GM21390 (cell line): Measurements from ENCODE around the gene HEBP1.

Experiments used
- ATAC-seq: cut with Tn5 transposase; IDR thresholded peaks from one replicate; pipeline ENCODE4 v1.9.1; 2021; ENCODE audit not compliant: unreplicated experiment

The HEBP1 gene

DNA sequence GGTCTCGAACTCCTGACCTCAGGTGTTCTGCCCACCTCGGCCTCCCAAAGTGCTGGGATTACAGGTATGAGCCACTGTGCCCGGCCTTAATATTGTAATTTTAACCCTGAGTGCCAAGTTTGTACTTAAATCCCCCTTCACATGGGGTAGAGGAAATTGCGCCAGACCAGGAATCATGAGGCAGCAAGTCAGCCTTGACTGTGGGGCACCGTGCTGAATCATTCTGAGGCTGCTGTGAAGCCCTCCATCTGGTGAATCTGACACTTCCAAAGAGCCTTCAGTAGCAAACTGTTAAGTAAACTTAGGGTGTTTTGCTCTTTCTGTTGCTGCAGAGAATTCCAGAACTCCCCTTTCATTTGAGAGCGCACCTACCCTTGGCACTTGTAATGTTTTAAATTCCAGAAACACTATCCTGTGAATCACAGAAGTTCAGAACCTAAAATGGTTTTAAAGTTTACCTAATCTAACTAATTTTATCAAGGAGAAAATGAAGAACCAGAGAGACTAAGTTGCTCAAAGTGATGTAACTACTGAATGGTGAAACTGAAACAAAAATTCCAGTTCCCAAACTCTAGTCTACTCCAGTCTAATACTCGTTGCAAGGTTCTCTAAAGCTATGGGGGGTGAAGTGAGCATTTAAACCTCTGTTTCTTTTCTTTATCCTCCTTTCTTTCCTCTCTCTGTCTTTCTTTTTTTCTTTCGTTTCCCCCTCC lies 7.5 kb downstream of the HEBP1 start:
- ATAC-seq: no peak

DNA sequence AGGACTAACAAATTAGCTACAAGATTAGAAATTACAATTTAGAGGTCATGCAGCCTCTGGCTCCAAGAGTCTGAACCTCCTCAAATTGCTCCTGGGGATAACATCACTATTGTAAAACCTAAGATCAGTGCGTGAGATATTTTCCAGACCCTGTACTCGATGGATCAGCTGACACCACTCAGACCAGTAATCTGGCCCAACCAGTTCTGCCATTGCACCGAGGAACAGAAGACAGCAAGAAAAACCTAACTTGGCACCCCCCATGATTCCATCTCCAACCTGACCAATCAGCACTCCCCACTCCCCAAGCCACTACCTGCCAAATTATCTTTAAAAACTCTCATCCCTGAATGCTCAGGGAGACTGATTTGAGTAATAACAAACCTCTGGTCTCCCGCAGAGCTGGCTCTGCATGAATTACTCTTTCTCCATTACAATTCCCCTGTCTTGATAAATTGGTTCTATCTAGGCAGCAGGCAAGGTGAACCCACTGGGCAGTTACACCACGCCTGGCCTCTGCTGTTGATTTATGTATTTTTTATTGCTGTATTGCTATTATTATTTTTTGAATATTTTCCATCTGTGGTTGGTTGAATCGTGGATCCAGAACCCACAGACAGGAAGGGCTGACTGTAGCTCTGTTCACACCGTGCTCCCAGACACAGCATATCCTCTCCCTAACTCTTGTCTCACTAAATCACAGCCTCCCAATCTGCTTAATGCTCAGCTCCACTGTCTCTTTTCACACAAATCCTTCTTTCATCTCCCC lies 9.2 kb downstream of the HEBP1 start:
- ATAC-seq: no peak

- no peak for ATAC-seq
Measured at GRCh38 chr12:12987421-12987820, 12.6 kb downstream of the HEBP1 start.

DNA sequence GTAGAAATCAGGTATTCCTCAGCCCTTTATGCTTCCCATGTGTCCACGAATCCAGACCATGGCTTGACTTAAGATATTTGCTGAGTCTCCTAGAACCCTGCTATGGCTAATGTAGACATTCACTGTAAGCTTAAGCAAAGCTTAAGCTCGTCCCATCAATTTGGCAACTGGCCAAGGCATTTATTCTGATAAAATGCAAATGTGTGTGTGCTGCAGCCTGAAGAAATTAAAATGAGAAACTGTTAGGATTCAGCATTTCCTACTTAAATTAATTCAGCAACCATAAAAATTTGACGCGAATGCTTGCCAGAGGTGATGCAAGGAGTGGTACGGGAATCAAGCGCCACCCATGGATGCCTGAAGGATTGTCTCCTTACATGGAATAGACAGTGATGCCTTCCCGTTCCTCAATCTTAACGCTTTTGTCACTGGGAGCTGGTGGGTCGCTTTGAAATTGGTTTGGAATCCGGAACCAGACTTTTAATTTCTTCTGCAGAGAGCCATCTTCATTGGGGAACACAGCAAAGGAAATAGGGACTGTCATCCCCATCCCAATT lies 13.2 kb downstream of the HEBP1 start:
- ATAC-seq: no peak

- no peak for ATAC-seq
Measured at GRCh38 chr12:12985817-12986408, 14.2 kb downstream of the HEBP1 start.

GRCh38 chr12:12984149-12984548 lies 15.9 kb downstream of the HEBP1 start:
- ATAC-seq: no peak

DNA sequence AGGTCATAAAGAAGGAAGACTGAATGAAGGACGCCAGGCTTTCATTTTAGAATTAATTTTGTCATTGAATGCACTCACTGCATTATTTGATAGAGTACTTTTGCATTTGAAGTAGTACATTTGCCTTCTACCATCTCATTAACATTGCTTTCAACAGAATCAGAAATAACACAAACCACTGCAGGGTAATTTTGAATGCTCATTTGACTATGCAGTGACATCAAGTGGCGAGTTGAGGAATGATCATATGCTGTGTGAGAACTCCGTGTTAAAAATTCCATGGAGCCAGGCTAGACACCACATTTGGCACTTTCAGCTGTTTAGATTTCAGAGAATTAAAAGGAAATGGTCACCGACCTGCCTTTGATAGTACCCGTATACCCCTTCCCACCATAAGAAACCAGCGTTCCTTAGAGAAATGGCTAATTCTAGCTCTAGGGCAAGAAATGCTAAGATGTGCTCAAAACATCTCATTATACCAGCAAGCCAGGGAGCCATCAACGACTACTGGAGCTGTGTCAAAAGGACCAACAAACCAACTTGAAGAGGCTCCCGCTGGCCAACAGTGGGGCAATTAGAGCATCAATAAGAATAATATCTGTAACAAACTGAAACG lies 16.5 kb downstream of the HEBP1 start:
- no peak for ATAC-seq

- no peak for ATAC-seq
Measured at GRCh38 chr12:12982331-12982730, 17.7 kb downstream of the HEBP1 start.

GRCh38 chr12:12979731-12980259 lies 20.3 kb downstream of the HEBP1 start:
- no peak for ATAC-seq

GRCh38 chr12:12979126-12979525 lies 20.9 kb downstream of the HEBP1 start:
- no peak for ATAC-seq

DNA sequence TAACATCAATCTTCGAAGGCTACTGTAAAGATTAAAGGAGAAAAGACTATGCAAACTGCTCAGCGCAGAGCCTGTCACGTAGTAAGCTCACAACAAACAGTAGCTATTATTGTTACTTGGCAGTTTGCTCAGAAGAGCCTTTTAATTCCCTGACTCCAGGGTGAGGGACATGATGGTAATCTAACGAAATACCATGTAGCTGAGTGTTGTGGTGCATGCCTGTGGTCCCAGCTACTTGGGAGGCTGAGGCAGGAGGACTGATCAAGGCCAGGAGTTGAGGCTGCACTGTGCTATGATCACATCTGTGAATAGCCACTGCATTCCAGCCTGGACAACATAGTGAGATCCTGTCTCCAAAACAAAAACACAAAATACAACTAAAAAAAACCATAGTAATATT lies 22.8 kb downstream of the HEBP1 start:
- no peak for ATAC-seq

DNA sequence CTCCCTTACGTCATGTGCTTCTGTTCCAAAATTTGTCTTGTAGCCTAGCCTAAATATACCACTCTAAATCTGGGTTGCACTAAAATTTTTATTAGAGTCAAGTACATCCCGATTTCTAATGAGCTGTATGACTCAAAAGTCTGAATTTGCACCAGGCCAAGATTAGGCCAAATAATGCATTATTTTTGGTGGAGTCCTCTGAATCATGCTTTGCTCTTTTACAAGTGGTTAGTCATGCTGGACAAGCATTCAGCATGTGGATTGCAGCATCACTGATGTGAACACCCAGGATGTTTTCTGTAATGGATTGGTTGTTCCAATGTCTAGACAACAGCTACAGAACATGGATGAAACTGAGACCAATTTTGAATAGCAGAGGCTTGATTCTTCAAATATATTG lies 23.7 kb downstream of the HEBP1 start:
- no peak for ATAC-seq

GRCh38 chr12:12975322-12976077 lies 24.6 kb downstream of the HEBP1 start:
- ATAC-seq: no peak

GRCh38 chr12:12974211-12974610 lies 25.9 kb downstream of the HEBP1 start:
- no peak for ATAC-seq

- no peak for ATAC-seq
Measured at GRCh38 chr12:12973019-12973418, 27.0 kb downstream of the HEBP1 start.

GRCh38 chr12:12965836-12966235 lies 34.2 kb downstream of the HEBP1 start:
- no peak for ATAC-seq

GRCh38 chr12:12964255-12964654 lies 35.8 kb downstream of the HEBP1 start:
- ATAC-seq: no peak

- ATAC-seq: no peak
Measured at GRCh38 chr12:12960639-12961209, 39.3 kb downstream of the HEBP1 start.

GRCh38 chr12:12958886-12959285 lies 41.2 kb downstream of the HEBP1 start:
- ATAC-seq: no peak
